ACC112 (cell line): Measurements from ENCODE around the gene CDC25B.

Experiments
- H2AFZ ChIP-seq: fragments of 200-600 bp; sonication (generic); one replicate; pipeline ENCODE4 v1.6.0; 2017; ENCODE audit warnings: antibody characterized with exemption, low read length; ENCODE audit not compliant: unreplicated experiment
- H3K27ac ChIP-seq: fragments of 200-600 bp; sonication (generic); 2 replicates; pipeline ENCODE4 v1.5.1; 2014; ENCODE audit warnings: low read depth, mild to moderate bottlenecking, antibody characterized with exemption, low read length, moderate library complexity
- H3K27me3 ChIP-seq: fragments of 200-600 bp; sonication (generic); 2 replicates; pipeline ENCODE4 v1.6.1; 2014; ENCODE audit warnings: mild to moderate bottlenecking, antibody characterized with exemption, low read length, moderate library complexity, mixed read lengths; ENCODE audit not compliant: insufficient read depth
- H3K36me3 ChIP-seq: fragments of 200-600 bp; sonication (generic); 2 replicates; pipeline ENCODE4 v1.6.1; 2016; ENCODE audit warnings: mild to moderate bottlenecking, antibody characterized with exemption, low read length, moderate library complexity, mixed read lengths; ENCODE audit not compliant: insufficient read depth
- H3K4me1 ChIP-seq: fragments of 200-600 bp; sonication (generic); one replicate; pipeline ENCODE4 v1.6.1; 2016; ENCODE audit warnings: low read length, mixed read lengths; ENCODE audit not compliant: insufficient read depth, unreplicated experiment, control insufficient read depth
- H3K4me3 ChIP-seq: fragments of 200-600 bp; sonication (generic); 2 replicates; pipeline ENCODE4 v1.5.1; 2014; ENCODE audit warnings: mild to moderate bottlenecking, low read depth, low read length
- H3K79me2 ChIP-seq: fragments of 200-600 bp; sonication (generic); one replicate; pipeline ENCODE4 v1.6.0; 2016; ENCODE audit warnings: low read length; ENCODE audit not compliant: control insufficient read depth, unreplicated experiment, insufficient read depth

CDC25B gene

GRCh38 chr20:3818155-3819151 is 22.3 kb downstream of the CDC25B start:
- Histone ChIP-seq H3K4me1 (peaks cover 22% of the 10 kb centered on the region), H3K79me2 (peaks cover 4% of the 10 kb centered on the region), H3K4me3 (no peak overlapping the region), H3K36me3 (peaks cover 6% of the 10 kb centered on the region; the same call in 1 of the 2 replicates), H3K27me3 (no peaks in the 10 kb centered on the region), H3K27ac (peak overlapping the region; percentile 89; the same call in 1 of the 2 replicates), H2AFZ (no peak overlapping the region)

- Histone ChIP-seq H3K4me1 (peaks cover 18% of the 10 kb centered on the region), H3K27ac (peak overlapping the region; percentile 89), H3K4me3 (peak overlapping the region; percentile 81), H3K27me3 (no peaks in the 10 kb centered on the region), H3K36me3 (peaks cover 6% of the 10 kb centered on the region; the same call in 1 of the 2 replicates), H3K79me2 (peaks cover 4% of the 10 kb centered on the region), H2AFZ (peak overlapping the region; percentile 48)
Measured at GRCh38 chr20:3819411-3820047, 23.4 kb downstream of the CDC25B start.

- Histone ChIP-seq H3K27me3 (no peaks in the 10 kb centered on the region), H3K79me2 (peaks cover 4% of the 10 kb centered on the region), H3K36me3 (peaks cover 6% of the 10 kb centered on the region; the same call in 1 of the 2 replicates), H3K4me1 (peaks cover 18% of the 10 kb centered on the region), H2AFZ (peak within 1 kb of the TSS; percentile 89), H3K4me3 (peak within 1 kb of the TSS; percentile 81), H3K27ac (peak within 1 kb of the TSS; percentile 89)
Measured at GRCh38 chr20:3820048-3820900, 24.2 kb downstream of the CDC25B start, which contains the start of gene AP5S1. TSS of gene AP5S1 (plus strand) at chr20:3820547. CDS start at chr20:3822118, 1,571 bp downstream.

- H2AFZ ChIP-seq, result peak overlapping the region; percentile 89
Measured at GRCh38 chr20:3820901-3821727, 25.0 kb downstream of the CDC25B start.

GRCh38 chr20:3821996-3822395 is 25.9 kb downstream of the CDC25B start:
- Histone ChIP-seq H3K4me3 (no peak overlapping the region; the same call in 1 of the 2 replicates), H3K4me1 (peaks cover 18% of the 10 kb centered on the region), H3K79me2 (peaks cover 4% of the 10 kb centered on the region), H3K27ac (no peak overlapping the region), H2AFZ (no peak overlapping the region), H3K36me3 (peaks cover 6% of the 10 kb centered on the region; the same call in 1 of the 2 replicates), H3K27me3 (no peaks in the 10 kb centered on the region)

More at GRCh38 chr20:3820901-3821727, 25.0 kb downstream of the CDC25B start:
- Histone ChIP-seq H3K79me2 (peaks cover 4% of the 10 kb centered on the region), H3K27me3 (no peaks in the 10 kb centered on the region), H3K4me1 (peaks cover 18% of the 10 kb centered on the region), H3K4me3 (peak overlapping the region; percentile 81), H3K27ac (peak overlapping the region; percentile 89), H3K36me3 (peaks cover 6% of the 10 kb centered on the region; the same call in 1 of the 2 replicates)

- no peak overlapping the region for H3K4me3 ChIP-seq
- peaks cover 11% of the 10 kb centered on the region for H3K4me1 ChIP-seq
- peaks cover 4% of the 10 kb centered on the region for H3K79me2 ChIP-seq
- H2AFZ ChIP-seq, result no peak overlapping the region
- peaks cover 6% of the 10 kb centered on the region; the same call in 1 of the 2 replicates for H3K36me3 ChIP-seq
- no peaks in the 10 kb centered on the region for H3K27me3 ChIP-seq
- no peak overlapping the region for H3K27ac ChIP-seq
Measured at GRCh38 chr20:3823881-3824280, 27.8 kb downstream of the CDC25B start.

DNA sequence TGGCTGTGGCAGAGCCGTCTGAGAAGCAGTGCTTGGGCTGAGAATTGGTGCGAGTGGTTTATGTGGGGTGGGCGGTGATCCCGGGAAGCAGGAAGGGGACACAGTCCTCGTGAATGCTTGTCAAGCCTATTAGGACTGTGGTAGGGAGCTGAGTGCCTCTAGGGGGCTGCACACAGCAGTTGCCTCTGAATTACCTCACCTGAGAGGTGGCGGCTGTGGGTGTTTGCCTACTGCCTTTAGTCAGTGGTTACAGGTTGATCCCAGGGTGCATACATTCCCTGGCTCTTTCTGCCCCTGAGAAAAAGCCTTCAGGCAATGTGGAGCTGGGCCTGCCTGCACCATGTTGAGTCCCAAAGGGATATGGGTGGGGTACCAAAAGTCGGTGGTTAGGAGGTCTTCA is 29.4 kb downstream of the CDC25B start:
- Histone ChIP-seq H3K27me3 (no peaks in the 10 kb centered on the region), H3K27ac (no peak overlapping the region), H3K4me3 (no peak overlapping the region), H3K79me2 (peaks cover 4% of the 10 kb centered on the region), H3K36me3 (peaks cover 6% of the 10 kb centered on the region; the same call in 1 of the 2 replicates), H3K4me1 (peaks cover 4% of the 10 kb centered on the region), H2AFZ (no peak overlapping the region)

DNA sequence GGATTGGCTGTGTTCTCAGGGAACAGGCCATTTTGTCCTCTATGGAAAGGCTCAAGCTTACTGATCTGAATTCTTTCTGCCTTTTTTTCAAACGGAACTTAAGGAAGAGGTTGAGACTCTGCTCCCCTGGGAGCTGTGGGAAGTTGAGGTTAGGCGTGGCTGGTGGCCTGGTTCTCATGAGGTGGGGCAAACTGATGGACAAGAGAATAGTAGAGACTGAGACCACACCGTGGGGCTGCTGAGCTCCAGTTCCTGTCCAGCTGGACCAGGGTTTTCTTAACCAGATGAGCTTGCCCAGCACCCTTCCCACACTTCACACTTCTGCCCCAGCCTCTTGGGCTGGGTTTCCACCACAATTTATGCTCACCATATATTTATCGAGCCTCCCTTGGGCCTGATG is 30.3 kb downstream of the CDC25B start:
- H3K36me3 ChIP-seq, result peaks cover 6% of the 10 kb centered on the region; the same call in 1 of the 2 replicates
- no peak overlapping the region for H2AFZ ChIP-seq
- no peak overlapping the region for H3K27ac ChIP-seq
- no peaks in the 10 kb centered on the region for H3K27me3 ChIP-seq
- H3K4me3 ChIP-seq, result no peak overlapping the region
- H3K79me2 ChIP-seq, result peaks cover 4% of the 10 kb centered on the region
- H3K4me1 ChIP-seq, result peaks cover 3% of the 10 kb centered on the region

DNA sequence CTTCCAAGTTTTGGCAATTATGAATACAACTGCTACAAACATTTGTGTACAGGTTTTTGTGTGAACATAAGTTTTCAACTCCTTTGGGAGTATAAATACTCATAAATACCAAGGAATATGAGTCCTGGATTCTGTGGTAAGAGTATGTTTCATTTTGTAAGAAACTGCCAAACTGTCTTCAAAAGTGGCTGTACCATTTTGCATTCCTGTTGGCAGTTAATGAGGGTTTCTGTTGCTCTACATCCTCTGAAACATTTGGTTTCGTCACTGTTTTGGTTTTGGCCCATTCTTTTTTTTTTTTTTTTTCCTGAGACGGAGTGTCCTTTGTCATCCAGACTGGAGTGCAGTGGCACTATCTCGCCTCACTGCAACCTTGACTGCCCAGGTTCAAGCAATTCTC is 32.7 kb downstream of the CDC25B start:
- no peaks in the 10 kb centered on the region for H3K36me3 ChIP-seq
- no peaks in the 10 kb centered on the region for H3K27me3 ChIP-seq
- no peaks in the 10 kb centered on the region for H3K4me1 ChIP-seq
- no peak overlapping the region for H3K4me3 ChIP-seq
- H2AFZ ChIP-seq, result no peak overlapping the region
- H3K27ac ChIP-seq, result no peak overlapping the region
- no peaks in the 10 kb centered on the region for H3K79me2 ChIP-seq
